GM19463 (cell line): Measurements from ENCODE around the gene SOWAHB.

Experiments
- ATAC-seq: cut with Tn5 transposase; IDR thresholded peaks from one replicate; pipeline ENCODE4 v1.9.1; 2021; ENCODE audit warnings: mild to moderate bottlenecking, moderate library complexity; ENCODE audit not compliant: unreplicated experiment

SOWAHB gene, protein sequence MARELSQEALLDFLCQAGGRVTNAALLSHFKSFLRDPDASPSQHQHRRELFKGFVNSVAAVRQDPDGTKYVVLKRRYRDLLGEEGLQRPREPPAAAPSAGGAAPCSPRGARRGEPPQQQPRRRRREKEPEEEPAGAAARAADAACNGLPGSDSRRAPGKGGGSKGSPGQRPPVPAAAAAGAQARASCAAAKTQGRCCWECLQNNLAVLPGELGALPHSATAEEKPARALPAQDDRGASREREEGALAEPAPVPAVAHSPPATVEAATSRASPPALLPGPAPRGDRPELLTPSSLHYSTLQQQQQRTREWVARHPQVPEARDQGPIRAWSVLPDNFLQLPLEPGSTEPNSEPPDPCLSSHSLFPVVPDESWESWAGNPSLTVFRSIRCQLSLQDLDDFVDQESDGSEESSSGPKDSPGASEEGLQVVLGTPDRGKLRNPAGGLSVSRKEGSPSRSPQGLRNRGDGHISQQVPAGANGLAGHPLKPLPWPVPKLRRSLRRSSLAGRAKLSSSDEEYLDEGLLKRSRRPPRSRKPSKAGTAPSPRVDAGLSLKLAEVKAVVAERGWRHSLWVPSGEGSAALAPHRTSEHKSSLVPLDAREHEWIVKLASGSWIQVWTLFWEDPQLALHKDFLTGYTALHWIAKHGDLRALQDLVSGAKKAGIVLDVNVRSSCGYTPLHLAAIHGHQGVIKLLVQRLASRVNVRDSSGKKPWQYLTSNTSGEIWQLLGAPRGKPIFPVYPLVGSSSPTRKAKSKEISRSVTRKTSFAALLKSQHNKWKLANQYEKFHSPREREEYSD

DNA sequence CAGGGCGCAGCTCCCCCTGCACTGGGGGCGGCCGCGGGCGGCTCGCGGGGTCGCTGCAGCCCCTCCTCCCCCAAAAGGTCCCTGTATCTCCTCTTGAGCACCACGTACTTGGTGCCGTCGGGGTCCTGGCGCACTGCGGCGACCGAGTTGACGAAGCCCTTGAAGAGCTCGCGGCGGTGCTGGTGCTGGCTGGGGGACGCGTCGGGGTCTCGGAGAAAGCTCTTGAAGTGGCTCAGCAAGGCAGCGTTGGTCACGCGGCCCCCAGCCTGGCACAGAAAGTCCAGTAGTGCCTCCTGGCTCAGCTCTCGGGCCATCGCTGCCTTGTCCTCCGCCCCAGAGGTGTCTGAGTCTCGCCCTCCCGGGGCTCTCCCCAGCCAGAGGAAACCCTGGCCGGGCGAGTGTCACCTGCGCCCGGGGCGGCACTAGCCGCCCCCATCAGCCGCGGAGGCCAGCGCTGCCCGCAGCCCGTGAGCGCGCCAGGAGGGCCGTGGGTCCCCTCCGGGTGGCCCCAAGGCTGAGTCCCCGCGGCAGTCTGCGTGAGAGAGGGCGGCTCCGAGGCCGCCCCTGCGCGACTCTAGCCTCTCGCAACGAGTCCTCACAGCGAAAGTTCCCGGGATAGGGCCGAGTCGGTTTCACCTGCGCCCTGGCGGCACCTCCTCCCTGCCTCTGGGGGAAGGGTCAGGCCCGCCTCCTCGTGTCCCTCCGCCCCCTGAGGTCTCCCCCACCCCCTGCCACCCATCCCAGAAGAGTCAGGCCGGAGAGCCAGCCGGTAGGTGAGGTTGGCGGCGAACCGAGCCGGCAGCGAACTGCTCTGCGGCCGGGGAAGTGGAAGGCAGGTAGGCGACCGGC lies at the start of gene SOWAHB:
TSS of gene SOWAHB (minus strand) at position 609 of the 849 bp plus-strand sequence. CDS start at position 314, 295 bp downstream.
- ATAC-seq: peak; percentile 55

GRCh38 chr4:76947369-76947768 lies 49.4 kb upstream of the SOWAHB start:
- no peak for ATAC-seq

DNA sequence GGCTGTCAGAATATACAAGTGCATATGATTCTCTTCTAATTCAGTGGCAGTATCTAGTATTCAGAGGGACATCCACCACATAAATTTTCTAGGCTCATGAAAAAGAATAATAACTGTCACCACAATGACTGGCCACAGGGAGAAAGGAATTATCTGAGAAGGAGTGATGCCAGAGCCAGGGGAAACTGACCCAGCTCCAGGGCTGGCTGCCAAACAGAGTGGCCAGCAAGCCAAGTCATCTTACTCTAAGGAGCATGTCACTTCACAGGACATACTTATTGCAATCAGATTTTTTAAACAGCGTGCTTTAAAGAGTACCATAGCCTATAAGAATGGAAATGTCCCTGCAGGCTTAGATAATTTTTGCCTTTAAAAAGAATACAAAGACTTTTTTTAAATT lies 45.8 kb upstream of the SOWAHB start:
- no peak for ATAC-seq

DNA sequence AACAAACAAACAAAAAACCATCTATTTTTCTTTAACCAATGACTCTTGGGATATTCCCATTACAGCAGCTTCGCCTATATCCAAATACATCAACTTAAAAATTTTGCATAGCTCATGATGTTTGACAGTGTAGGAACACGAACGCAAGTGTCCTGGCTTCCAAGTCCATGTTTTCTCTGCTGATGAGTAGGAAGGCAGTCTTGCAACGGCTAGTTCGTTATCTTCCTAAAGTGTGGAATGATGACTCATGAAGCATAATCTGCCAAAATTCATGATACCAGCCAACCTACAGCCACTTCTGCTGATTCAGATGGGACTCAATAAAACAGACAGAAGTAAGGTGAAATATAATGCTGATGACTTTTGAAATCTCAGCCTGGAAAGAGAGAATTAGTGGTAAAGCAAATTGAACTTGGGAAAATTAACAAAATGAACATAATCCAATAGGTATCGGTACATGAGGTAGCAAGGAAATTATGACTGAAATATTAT lies 45.2 kb upstream of the SOWAHB start:
- ATAC-seq: no peak

GRCh38 chr4:76939184-76939583 lies 41.2 kb upstream of the SOWAHB start:
- ATAC-seq: no peak

DNA sequence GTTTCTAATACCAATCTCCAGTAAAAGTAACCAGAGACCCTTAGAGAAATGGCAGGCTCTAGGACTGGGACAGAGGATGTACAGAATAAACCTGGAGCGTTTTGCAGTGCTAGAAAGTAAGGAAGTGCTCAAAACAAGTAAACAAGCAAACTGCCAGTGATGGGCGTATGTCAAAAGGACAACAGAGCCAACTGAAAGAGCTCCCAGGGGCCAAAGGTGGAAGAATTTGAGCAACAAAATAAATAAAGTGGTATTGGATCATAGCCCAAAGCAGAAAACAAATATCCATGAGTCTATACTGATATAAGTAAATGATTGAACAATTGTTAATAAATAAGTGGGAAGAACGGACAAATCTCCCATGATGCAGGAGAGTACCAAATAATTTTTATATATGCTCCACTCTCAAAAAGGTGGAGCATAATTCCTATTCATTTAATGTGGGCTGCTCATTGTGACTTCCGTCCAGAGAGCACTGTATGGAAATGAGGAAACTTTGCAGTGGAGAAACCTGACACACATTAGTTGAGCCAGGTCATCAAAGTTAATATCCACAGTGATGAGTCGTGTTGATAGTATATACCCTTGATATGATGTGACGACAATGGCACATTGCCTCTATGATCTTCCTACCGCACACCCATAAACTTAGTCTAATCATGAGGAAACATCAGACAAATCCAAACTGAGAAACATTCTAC lies 33.8 kb upstream of the SOWAHB start:
- no peak for ATAC-seq

- no peak for ATAC-seq
These were observed 33.1 kb upstream of the SOWAHB start for GRCh38 chr4:76931087-76931486.

DNA sequence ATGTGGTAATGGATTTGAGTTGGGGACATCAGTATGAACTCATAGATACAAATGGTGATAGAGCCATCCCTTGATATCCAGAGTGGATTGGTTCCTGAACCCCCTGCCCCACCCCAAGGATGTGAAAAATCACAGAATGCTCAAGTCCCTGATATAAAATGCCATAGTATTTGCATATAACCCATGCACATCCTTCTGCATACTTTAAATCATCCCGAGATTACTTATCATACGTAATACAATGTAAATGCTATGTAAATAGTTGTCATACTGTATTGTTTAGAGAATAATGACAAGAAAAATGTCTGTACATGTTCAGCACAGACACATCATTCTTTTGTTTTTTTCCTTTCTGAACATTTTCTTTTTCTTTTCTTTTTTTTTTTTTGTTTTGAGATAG lies 32.7 kb upstream of the SOWAHB start:
- ATAC-seq: no peak

DNA sequence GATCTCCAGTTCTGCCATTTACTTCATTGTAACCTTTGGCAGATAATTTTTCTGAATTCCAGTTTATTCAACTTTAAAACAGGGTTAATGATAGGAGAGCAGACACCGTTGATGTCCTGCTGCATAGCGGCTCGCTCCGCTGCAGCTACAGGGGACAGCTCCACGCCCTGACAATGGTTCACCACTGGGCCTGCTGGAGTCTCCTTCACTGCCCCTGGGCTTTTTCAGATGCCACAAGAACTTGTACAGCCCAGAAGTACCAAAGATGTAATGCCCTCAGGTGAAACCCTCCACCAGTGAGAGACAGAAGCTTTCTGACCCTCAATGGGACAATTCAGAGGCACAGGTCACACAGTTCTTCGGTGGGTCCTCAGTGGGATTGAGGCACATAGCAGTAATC lies 28.9 kb upstream of the SOWAHB start:
- no peak for ATAC-seq

DNA sequence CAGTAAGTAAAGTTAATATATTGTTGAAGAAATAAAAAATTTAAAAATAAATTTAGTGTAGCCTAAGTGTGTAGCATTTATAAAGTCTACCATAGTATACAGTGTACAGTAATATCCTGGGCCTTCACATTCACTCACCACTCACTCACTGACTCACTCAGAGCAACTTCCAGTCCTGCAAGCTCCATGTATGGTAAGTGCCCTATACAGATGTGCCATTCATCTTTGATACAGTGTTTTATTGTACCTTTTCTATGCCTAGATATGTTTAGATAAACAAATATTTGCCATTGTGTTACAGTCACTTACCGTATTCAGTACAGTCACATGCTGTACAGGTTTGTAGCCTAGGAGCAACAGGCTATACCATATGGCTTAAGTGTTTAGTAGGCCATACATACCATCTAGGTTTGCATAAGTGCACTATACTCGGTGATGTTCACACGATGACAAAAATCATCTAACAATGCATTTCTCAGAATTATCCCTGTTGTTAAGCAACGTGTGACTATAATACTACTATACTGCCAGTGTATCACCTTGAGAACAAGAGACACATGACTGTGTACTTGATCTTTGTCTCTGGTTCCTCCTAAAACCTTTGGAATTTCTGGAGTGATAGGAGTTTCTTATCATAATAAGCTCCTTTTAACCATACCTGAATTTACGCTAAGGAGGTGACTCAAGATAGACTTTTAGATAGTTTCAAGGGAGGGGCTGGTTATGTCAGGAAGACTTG lies 25.8 kb upstream of the SOWAHB start:
- no peak for ATAC-seq

- ATAC-seq: no peak
These were observed 22.8 kb upstream of the SOWAHB start for GRCh38 chr4:76920715-76921114.

GRCh38 chr4:76909711-76910110 lies 11.8 kb upstream of the SOWAHB start:
- no peak for ATAC-seq

DNA sequence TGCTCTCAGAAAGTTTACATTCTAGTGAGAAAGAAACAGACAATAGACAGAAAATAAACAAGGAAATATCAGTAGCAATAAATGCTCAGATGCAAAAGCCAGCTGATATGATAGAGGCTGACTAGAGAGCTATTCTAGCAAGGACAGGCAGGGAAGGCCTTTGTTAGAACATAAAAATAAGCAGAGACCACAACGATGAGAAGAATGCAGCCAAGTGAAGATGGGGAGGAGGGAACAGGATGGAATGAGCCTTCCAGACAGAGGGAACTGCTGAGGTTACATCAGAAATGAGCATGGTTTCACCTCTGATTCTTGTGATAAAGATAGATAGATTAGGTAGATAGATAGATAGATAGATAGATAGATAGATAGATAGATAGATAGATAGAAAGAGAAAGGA lies 7.6 kb upstream of the SOWAHB start:
- no peak for ATAC-seq

- no peak for ATAC-seq
These were observed 6.8 kb upstream of the SOWAHB start for GRCh38 chr4:76904646-76905190.

GRCh38 chr4:76902233-76902890 lies 4.4 kb upstream of the SOWAHB start:
- no peak for ATAC-seq

DNA sequence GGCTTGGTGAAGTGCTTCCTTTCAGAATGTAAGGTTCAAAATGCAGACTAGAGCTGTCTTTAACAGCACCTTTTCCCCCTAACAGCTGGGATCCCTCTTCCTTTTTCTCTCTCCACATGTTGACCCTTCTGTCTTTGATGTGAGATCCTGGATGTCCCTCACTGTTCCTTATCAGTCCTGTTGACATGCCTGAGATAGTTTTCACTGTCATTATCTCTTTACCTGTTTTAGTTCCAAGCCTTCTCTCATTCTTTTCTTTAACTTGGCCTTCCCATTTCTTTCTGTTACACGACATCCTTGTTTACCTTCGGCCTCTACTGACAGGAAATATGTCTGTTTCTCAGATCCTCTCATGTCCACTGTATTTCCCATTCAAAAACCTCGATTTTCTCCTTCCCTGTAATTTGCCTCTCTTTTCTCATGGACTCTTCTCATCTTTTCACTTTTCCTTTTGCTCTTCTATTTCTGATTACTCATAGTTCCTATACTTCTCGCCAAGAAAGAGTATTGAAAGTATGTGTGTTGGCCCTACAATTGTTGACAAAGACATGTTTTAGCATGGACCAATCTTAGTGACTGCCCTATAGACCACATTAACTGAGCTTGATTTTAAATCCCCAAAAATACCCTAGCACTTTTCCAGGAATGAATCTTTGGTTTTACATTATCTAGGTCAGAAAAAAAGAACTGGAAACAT lies 1.2 kb upstream of the SOWAHB start:
- no peak for ATAC-seq

DNA sequence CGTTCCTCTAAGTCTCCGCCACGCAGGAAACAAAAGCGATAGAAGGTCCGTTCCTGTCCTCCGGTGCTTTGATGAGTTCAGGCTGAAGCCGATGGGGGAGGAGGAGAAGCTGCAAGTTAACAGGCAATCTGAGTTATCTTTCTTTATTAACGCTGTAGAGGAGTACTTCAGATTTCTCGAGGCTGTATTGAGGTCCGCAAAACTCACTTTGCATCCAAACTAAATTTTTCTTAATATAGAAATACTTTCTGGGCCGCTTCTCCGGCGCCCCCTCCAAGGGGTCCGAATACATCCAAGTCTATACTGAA lies 395 bp upstream of the SOWAHB start:
- no peak for ATAC-seq
